GM21360 (cell line): ENCODE measurements around the gene LDHAL6B.
"Not testable (repeated sequence)": the region's sequence is repeated elsewhere in the genome, so short reads cannot be mapped to it uniquely, and the experiment has no call there.

Source experiments
- ATAC-seq: cut with Tn5 transposase; IDR thresholded peaks from one replicate; pipeline ENCODE4 v1.9.1; 2021; ENCODE audit warnings: mild to moderate bottlenecking, moderate library complexity; ENCODE audit not compliant: unreplicated experiment

LDHAL6B gene

GRCh38 chr15:59206623-59207183, at the start of gene LDHAL6B:
Gene LDHAL6B (plus strand): TSS chr15:59206843. CDS start chr15:59206941, 98 bp downstream.
- no peak for ATAC-seq

- ATAC-seq, result no peak
Observed at GRCh38 chr15:59157396-59157795, 49.2 kb upstream of the LDHAL6B start.

GRCh38 chr15:59157840-59158700, 48.6 kb upstream of the LDHAL6B start:
- no peak for ATAC-seq

- ATAC-seq, result no peak
Observed at GRCh38 chr15:59158701-59159034, 48.0 kb upstream of the LDHAL6B start.

GRCh38 chr15:59159210-59159609, 47.4 kb upstream of the LDHAL6B start:
- no peak for ATAC-seq

- no peak for ATAC-seq
Observed at GRCh38 chr15:59160880-59161593, 45.6 kb upstream of the LDHAL6B start.

- ATAC-seq, result not testable (repeated sequence)
Observed at GRCh38 chr15:59162080-59162479, 44.6 kb upstream of the LDHAL6B start.

GRCh38 chr15:59165726-59166125, 40.9 kb upstream of the LDHAL6B start:
- ATAC-seq, result no peak

GRCh38 chr15:59166166-59166565, 40.5 kb upstream of the LDHAL6B start:
- ATAC-seq, result no peak

- ATAC-seq, result no peak
Observed at GRCh38 chr15:59166601-59167265, 39.9 kb upstream of the LDHAL6B start.

- ATAC-seq, result no peak
Observed at GRCh38 chr15:59168536-59168935, 38.1 kb upstream of the LDHAL6B start.

GRCh38 chr15:59169251-59169708, 37.4 kb upstream of the LDHAL6B start:
- no peak for ATAC-seq

- no peak for ATAC-seq
Observed at GRCh38 chr15:59170295-59171066, 36.2 kb upstream of the LDHAL6B start.

GRCh38 chr15:59171067-59171397, 35.6 kb upstream of the LDHAL6B start:
- no peak for ATAC-seq

- no peak for ATAC-seq
Observed at GRCh38 chr15:59172289-59172901, 34.2 kb upstream of the LDHAL6B start.

- no peak for ATAC-seq
Observed at GRCh38 chr15:59173194-59173593, 33.4 kb upstream of the LDHAL6B start.

- no peak for ATAC-seq
Observed at GRCh38 chr15:59174151-59174834, 32.4 kb upstream of the LDHAL6B start.

GRCh38 chr15:59174835-59175831, 31.5 kb upstream of the LDHAL6B start:
- ATAC-seq, result peak; percentile 49
